GM12878 (cell line): ENCODE results near the gene ARF3. TPM values are rescaled to one million over a fixed set of nuclear protein-coding genes. Genes with fewer than 3 reads are reported as not detected.
A peak's percentile ranks its signal among the peaks of the same experiment; 100 is the strongest.

Source experiments
- BRCA1 ChIP-seq: IDR thresholded peaks from 2 replicates; pipeline ENCODE4 v1.6.1; 2011; ENCODE audit warnings: low read depth, low read length, improper control_type of control experiment
- CHD1 ChIP-seq: IDR thresholded peaks from 2 replicates; pipeline ENCODE4 v1.6.1; 2012; ENCODE audit warnings: low read depth, low read length, improper control_type of control experiment
- CHD4 ChIP-seq: fragments of 200-600 bp; sonication (generic); IDR thresholded peaks from 2 replicates; pipeline ENCODE4 v1.6.1; 2016; ENCODE audit warnings: mild to moderate bottlenecking
- IRF4 ChIP-seq: IDR thresholded peaks from 2 replicates; pipeline ENCODE4 v1.6.1; 2011; ENCODE audit warnings: low read depth, low read length
- JUND ChIP-seq: IDR thresholded peaks from 2 replicates; pipeline ENCODE4 v1.6.1; 2012; ENCODE audit warnings: low read depth, mild to moderate bottlenecking, low read length, improper control_type of control experiment, moderate library complexity
- KAT2A ChIP-seq: conservative IDR thresholded peaks from 2 replicates; pipeline ENCODE4 v1.6.1; 2011; ENCODE audit warnings: low read depth, low read length; ENCODE audit not compliant: control insufficient read depth
- KLF5 ChIP-seq: fragments of 450-650 bp; IDR thresholded peaks from 2 replicates; pipeline ENCODE4 v1.6.1; 2014; ENCODE audit warnings: mild to moderate bottlenecking; ENCODE audit not compliant: partially characterized antibody
- MAX ChIP-seq: IDR thresholded peaks from 2 replicates; pipeline ENCODE4 v1.6.1; 2012; ENCODE audit warnings: low read depth, low read length, improper control_type of control experiment
- MEF2A ChIP-seq: IDR thresholded peaks from 2 replicates; pipeline ENCODE4 v1.6.1; 2011; ENCODE audit warnings: low read depth, mild to moderate bottlenecking, low read length, moderate library complexity; ENCODE audit not compliant: insufficient read depth
- MXI1 ChIP-seq: fragments of 150-350 bp; IDR thresholded peaks from 2 replicates; pipeline ENCODE4 v1.6.1; 2011; ENCODE audit warnings: low read depth, mild to moderate bottlenecking, inconsistent platforms, low read length, improper control_type of control experiment
- PAX5 ChIP-seq: IDR thresholded peaks from 2 replicates; pipeline ENCODE4 v1.6.1; 2011; ENCODE audit warnings: low read depth, low read length, borderline replicate concordance
- POLR2AphosphoS5 ChIP-seq: IDR thresholded peaks from 2 replicates; pipeline ENCODE4 v1.6.1; 2011; ENCODE audit warnings: mild to moderate bottlenecking, low read length, inconsistent platforms
- RAD51 ChIP-seq: fragments of 450-650 bp; IDR thresholded peaks from 2 replicates; pipeline ENCODE4 v1.6.1; 2016; ENCODE audit warnings: moderate library complexity, mild to moderate bottlenecking, inconsistent platforms
- RB1 ChIP-seq: fragments of 450-650 bp; formaldehyde crosslinking; IDR thresholded peaks from 2 replicates; pipeline ENCODE4 v1.6.1; 2017; ENCODE audit warnings: mild to moderate bottlenecking, borderline replicate concordance
- SMARCA5 ChIP-seq: fragments of 450-650 bp; IDR thresholded peaks from 2 replicates; pipeline ENCODE4 v1.6.1; 2017; ENCODE audit warnings: mild to moderate bottlenecking
- SMC3 ChIP-seq: IDR thresholded peaks from 2 replicates; pipeline ENCODE4 v1.6.1; 2011; ENCODE audit warnings: low read length, improper control_type of control experiment, borderline replicate concordance
- SP1 ChIP-seq: IDR thresholded peaks from one replicate; pipeline ENCODE4 v1.6.1; 2011; ENCODE audit warnings: low read depth, low read length
- STAT1 ChIP-seq: fragments of 450-650 bp; conservative IDR thresholded peaks from 2 replicates; pipeline ENCODE4 v1.6.1; 2014; ENCODE audit warnings: antibody characterized with exemption, mild to moderate bottlenecking
- TBL1XR1 ChIP-seq: IDR thresholded peaks from 2 replicates; pipeline ENCODE4 v1.6.1; 2012; ENCODE audit warnings: low read depth, low read length, improper control_type of control experiment
- TCF7 ChIP-seq: IDR thresholded peaks from 2 replicates; pipeline ENCODE4 v1.6.1; 2014; ENCODE audit warnings: antibody characterized with exemption, borderline replicate concordance
- ZNF207 ChIP-seq: fragments of 450-650 bp; IDR thresholded peaks from 2 replicates; pipeline ENCODE4 v1.6.1; 2014; ENCODE audit warnings: antibody characterized with exemption, mild to moderate bottlenecking, borderline replicate concordance
- ZNF384 ChIP-seq: IDR thresholded peaks from 2 replicates; pipeline ENCODE4 v1.6.1; 2012; ENCODE audit warnings: low read depth, mild to moderate bottlenecking, low read length, improper control_type of control experiment, borderline replicate concordance
- polyA plus RNA-seq, 11 experiments: library from polyadenylated mRNA; depleted of rRNA in 4 of 11; unstranded in 6 of 11; stranded (reverse) in 5 of 11; fragments of >200 nt; fragmentation: Nextera tagmentation in 4 of 11; fragmentation: Illumina TruSeq in 1 of 11; extraction: Ambion mirVana in 4 of 11; extraction: Trizol in 1 of 11; gene quantifications; 1 replicate in 1 of 11; 2 replicates in 10 of 11; pipeline versions ENCODE4 v1.2.1 to v1.2.3, GENCODE V29; 2011 to 2016; ENCODE audit warnings: inconsistent platforms in 2 of 11, missing spikeins in 2 of 11, low read depth in 1 of 11
- total RNA-seq, 4 experiments: library from RNA; depleted of rRNA in 3 of 4; stranded (reverse); fragments of >200 nt in 3 of 4; fragmentation: Illumina TruSeq in 1 of 4; extraction: Trizol in 1 of 4; gene quantifications; 2 replicates each; pipeline versions ENCODE4 v1.2.1 to v1.2.3, GENCODE V29; 2013 to 2021
- TF ChIP-seq, protein P1 (sequence below): fragments of 450-650 bp; IDR thresholded peaks from 2 replicates; pipeline ENCODE4 v1.6.1; 2017; ENCODE audit warnings: borderline replicate concordance

The ARF3 gene
- total and polyA plus RNA-seq, 10 of the 15 experiments (the other 5 are each of a cell fraction or from before 2014, with no cell fraction given), result 8.7 to 263 (median 74.4) TPM

DNA sequence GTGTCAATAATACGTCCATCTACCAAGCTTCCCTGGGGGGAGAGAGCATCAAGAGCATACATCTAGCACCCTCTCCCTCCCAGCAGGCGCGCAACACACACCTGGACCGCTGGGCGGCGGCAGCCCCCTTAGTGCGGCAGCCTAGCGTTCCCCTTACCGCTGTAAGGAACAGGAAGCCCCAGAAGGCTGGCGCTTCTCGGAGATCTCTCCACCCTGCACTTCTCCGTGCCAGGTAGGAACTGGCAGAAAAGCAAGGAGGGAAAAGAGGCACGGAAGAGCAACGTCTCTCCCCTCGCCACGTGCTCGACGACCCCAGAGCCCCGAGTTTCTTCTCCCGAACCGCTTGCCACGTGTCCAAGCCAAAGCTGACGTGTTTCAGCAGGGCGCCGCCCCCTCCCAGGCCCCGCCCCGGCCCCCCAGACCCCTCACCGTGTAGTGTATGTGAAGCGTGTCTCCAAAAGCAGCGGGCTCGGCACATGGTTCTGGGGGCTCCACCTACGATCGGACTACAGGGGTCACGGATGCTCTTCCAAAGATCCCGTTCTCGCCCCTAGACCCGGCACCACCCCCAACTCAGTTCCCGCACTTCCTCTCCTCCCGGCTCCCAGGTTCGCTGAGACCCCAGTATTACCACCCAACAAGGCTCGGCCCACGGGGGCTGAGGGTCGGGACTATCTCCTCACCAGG, 32.5 kb downstream of the ARF3 start (continued):
- TF ChIP-seq TBL1XR1 (0 out of 2 replicates have a peak, but pooled peaks have one; percentile 21), RB1 (no peak), MAX (peak; percentile 76; the same call in 1 of the 2 replicates), MEF2A (no peak), SMARCA5 (peak; percentile 91), KAT2A (no peak), STAT1 (no peak), IRF4 (no peak), POLR2AphosphoS5 (peak; percentile 65; the same call in 1 of the 2 replicates), ZNF384 (no peak), CHD1 (no peak), KLF5 (no peak), MXI1 (peak; percentile 90), SMC3 (peak; percentile 75), JUND (no peak), BRCA1 (no peak), RAD51 (peak; percentile 85), SP1 (peak; percentile 11), TCF7 (no peak), ZNF207 (no peak), PAX5 (no peak), CHD4 (no peak)
- TF ChIP-seq, protein P1, sequence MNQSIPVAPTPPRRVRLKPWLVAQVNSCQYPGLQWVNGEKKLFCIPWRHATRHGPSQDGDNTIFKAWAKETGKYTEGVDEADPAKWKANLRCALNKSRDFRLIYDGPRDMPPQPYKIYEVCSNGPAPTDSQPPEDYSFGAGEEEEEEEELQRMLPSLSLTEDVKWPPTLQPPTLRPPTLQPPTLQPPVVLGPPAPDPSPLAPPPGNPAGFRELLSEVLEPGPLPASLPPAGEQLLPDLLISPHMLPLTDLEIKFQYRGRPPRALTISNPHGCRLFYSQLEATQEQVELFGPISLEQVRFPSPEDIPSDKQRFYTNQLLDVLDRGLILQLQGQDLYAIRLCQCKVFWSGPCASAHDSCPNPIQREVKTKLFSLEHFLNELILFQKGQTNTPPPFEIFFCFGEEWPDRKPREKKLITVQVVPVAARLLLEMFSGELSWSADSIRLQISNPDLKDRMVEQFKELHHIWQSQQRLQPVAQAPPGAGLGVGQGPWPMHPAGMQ, result no peak
